ENCODE data around the gene PPIL6.

The PPIL6 gene

GRCh38 chr6:109362102-109362884 lies 78.1 kb downstream of the PPIL6 start:
- no peak for DNase-seq (ENCODE audit: low read depth)

- no peak for DNase-seq (ENCODE audit: low read depth)
These were observed 79.6 kb downstream of the PPIL6 start for GRCh38 chr6:109360791-109361190.

DNA sequence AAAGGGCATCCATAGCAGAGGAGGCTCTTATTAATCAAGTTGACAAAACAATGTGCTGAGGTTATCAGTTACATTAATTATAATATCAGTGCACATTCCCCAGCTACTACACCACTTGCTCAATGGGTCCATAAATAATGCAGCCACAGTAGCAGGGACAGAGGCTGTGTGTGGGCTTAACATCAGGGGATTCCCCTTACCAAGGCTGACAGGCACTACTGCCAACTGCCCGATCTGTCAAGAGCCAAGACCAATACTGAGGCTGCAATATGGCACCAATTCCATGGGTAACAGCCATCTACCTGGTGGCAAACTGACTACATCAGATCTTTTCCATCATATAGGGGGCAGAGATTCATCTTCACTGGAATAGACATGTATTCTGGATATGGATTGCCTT lies 80.1 kb downstream of the PPIL6 start:
- DNase-seq (ENCODE audit: low read depth), result no peak

DNA sequence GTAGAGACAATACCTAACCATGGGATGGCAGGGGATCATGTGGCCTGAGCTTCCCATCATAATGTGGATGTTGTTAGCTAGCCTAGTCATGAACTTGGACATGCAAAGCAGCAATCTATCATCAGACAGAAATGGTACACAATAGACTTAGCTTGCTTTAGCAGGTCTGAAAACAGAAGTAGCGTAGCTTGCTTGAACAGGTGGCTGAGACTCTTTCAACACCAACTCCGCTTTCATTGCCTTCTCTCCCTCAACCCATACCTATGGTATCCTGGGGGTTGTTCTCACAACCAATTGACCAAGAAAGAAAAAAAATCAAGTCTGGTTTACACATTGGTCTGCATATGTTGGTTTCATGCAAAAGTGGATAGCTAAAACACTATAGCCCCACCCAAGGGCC lies 81.2 kb downstream of the PPIL6 start:
- no peak for DNase-seq (ENCODE audit: low read depth)

GRCh38 chr6:109358204-109358603 lies 82.2 kb downstream of the PPIL6 start:
- DNase-seq (ENCODE audit: low read depth), result no peak

DNA sequence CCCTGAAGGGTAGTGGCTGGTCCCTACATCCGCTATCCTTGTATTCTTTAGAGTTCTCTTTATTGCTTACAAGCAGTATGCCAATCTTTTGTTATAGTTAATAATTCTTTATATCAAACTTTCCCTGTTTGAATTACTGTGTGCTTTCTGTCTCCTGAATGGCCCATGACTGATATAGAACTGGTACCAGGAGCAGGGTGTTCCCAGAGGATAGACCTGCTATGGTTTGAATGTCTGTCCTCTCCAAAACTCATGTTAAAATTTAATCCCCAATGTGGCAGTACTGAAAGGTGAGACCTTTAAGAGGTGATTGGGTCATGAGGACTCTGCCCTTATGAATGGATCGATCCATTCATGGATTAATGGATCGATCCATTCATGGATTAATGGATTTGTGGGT lies 84.2 kb downstream of the PPIL6 start:
- no peak for DNase-seq (ENCODE audit: low read depth)

DNA sequence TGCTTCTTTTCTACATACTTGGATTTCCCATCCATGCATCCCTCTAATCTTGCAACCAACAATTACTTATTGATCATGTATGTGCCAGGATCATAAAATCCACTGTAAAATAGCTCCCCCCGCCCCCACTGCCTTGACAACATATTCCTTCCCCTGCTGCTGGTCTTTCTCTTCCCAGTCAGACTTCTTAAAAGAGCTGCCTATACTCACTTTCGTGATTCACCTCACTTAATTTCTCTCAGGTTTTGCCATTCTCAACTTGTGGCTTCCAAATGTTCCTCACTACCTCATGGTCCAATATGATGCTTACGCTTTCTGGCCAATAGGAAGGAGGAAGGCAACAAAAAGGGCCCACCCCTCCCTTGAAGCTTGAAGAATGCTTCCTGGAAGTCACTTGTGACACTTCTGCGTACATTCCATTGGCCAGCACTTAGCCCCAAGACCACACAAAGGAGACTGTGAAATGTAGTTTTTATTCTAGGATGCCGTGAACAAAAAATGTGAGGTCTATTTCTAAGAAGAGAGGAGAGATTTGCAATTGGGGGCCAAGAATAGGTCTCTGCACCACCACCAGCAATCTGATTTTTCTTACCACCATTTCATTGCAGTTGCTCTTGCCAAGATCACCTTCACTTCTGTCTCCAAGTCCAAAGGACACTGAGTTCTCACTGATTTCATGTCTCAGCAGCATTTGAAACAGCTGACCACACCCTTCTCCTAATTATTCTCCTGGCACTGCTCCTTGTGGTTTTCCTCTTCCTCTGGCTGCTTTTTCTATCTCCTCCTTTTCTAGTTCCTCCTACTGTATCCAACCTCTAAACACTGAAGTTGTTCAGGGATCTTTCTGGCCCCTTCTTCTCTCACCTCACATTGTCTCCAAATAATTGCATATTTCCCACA lies 88.9 kb downstream of the PPIL6 start:
- DNase-seq (ENCODE audit: low read depth), result no peak

DNA sequence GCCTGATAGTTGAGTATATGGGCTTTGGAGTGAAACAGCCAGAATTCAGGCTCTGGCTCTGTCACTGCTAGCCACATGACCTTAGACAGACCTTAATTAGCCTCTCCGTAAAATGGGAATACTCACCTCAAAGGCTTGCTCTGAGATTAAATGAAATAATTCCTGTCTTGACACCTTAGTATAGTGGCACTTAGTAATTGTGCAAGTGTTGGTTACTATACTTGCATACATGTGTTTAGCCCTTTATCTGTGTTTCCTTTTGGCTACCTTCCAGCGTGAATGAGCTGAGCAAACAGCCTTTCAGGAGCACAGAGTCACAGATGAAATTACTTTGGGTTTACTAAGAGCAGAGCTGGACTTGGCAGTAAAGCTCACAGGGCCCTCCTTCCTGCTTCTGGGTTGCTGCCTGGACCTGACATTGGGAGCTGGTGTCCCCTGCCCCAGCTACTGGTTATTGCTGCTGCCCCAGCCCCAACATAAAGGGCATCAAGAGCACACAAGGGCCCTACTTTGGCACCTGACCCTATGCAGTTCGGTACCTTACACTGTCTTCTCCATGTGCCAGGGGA lies 90.9 kb downstream of the PPIL6 start:
- DNase-seq (ENCODE audit: low read depth), result no peak

DNA sequence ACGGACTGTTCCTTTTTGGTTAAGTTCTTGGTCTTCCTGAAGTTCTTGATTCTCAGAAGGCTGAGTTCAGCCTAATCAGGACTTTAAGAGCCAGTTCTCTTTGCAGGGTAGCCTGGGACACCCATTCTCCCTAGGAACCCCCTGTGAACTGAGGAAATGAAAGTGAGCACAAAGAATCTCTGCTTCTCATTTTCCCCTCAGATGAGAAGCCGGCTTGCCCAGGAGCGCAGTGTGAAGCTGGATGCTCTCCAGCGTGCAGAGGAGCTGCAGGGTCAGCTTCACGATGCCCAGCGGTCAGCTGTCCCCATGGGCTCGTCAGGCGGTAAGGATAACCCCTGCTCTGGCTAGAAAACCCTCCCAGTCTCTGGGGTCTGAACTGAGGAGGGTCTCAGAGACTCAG lies 92.2 kb downstream of the PPIL6 start:
- no peak for DNase-seq (ENCODE audit: low read depth)

GRCh38 chr6:109347779-109348178 lies 92.6 kb downstream of the PPIL6 start:
- DNase-seq (ENCODE audit: low read depth), result no peak

DNA sequence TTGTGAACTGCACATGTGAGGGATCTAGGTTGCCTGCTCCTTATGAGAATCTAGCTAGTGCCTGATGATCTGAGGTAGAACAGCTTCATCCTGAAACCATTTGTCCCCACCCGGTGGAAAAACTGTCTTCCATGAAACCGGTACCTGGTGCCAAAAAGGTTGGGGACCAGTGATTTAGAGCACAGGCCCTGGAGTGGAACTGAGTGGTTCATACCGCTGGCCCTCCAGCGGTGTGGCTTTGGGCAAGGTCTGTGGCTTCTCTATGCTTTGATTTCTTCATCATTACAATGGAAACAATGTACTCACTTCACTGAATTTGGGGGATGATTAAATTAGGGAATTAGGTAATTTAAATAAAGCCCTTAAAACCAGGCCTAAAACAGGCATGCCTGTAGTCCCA lies 94.4 kb downstream of the PPIL6 start:
- DNase-seq (ENCODE audit: low read depth), result no peak

DNA sequence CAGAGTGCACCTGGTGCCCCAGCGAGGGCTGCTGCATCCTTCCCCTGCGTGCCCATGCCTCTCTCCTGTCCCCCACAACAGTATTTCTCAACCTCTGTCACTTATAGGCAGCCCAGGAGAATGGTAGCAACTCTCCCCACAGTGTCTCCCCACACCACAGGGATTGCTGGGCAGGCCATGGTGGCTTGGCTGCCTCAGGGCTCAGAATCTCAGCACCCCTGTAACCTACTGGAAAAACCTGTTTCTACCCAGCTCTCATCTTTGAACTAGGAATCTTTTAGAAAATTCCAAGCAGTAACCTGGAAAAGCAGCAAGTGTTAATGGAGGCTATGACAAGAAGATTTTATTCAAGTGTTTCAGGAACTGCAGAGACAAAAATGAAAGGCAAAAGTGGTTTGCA lies 96.2 kb downstream of the PPIL6 start:
- DNase-seq (ENCODE audit: low read depth), result no peak

GRCh38 chr6:109343518-109343917 lies 96.9 kb downstream of the PPIL6 start:
- no peak for DNase-seq (ENCODE audit: low read depth)

DNA sequence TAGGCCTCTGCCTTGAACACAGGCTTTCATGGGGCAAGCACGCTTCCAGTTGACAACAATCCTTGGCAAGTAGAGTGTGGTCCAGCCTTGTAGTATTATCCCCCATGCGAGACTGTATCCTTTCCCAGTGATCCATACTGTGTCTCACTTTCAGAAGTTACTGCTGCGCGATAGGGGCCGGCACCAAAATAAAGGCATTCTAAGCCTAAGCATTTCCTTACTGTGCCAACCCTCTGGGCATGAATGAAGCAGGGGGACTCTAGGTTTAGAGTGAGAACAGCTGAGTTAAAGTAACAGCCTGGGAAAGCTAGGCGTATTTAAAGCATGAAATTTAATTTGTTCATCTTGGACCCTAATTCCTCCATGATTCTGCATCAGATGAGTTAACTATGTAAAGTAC lies 97.5 kb downstream of the PPIL6 start:
- DNase-seq (ENCODE audit: low read depth), result no peak

DNA sequence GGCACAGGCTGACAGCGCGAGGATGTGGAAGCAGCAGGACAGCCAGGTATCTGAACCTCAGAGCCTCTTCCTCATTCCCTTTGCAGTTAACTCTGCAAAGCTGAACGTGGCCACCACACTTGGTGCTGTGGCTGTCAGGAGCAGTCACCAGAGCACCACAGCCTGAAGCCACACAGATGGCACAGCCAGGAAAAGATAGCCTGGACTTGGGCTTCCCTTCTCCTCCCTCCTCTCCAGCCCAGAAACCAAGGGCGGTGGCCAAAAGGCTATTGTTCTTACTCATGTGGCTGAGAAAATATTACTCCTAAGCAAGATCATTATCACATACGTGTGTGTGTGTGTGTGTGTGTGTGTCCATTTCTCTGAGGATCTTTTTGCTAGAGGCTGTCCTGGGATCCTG lies 97.9 kb downstream of the PPIL6 start:
- DNase-seq (ENCODE audit: low read depth), result no peak

DNA sequence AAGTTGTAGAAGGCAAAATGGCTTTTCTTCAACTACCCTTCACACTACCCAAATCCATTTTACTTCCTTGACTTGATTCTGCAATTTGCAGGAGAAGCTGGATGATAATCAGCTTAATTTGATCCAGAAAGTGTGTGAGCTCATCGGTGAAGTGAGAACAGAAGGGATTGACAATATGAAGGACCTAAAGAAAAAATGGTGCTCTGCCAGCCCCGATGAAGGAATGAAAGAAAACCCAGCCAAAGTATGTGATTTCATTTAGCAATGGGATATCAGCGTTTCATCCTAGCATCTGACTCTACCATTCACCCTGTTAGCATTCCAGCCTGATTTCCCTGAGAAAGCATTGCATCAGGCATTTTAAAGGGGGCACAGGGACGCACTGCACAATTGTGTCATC lies 99.6 kb downstream of the PPIL6 start:
- no peak for DNase-seq (ENCODE audit: low read depth)

Measured in stimulated activated CD8-positive, alpha-beta memory T cell treated with anti-CD3 and anti-CD28 coated beads, Interleukin-12 subunit alpha, Interleukin-12 subunit beta, amount 100 ng/mL, for 1 hour (primary cell).